Measurements from ENCODE around the gene LAMA4. TPM values are rescaled to one million over a fixed set of nuclear protein-coding genes. Genes with fewer than 3 reads are reported as not detected.

Gene LAMA4
- total RNA-seq, 1 donor from 2014 or later = 67.8 TPM

GRCh38 chr6:112100561-112100960 lies 153.8 kb downstream of the LAMA4 start:
- no peak for DNase-seq (ENCODE audit: low spot score)

DNA sequence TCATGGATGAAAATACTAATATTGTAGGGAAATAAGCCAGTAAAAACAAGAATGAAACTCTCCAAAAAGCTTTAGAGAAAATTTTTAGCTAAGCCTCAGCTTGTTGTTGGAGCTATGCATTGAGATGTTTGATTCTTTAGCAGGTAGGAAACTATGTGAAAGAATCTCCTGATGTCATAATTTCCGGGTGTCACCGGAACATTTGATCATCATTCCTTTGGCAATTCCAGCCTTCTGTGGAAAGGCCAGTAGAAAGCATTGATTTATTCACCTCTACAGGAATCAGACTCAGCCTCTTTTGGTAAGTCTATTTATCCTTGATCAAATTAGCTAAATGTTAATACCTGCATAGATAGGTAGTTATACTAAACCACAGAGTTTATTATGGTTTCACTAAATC lies 157.5 kb downstream of the LAMA4 start:
- no peak for DNase-seq (ENCODE audit: low spot score)

DNA sequence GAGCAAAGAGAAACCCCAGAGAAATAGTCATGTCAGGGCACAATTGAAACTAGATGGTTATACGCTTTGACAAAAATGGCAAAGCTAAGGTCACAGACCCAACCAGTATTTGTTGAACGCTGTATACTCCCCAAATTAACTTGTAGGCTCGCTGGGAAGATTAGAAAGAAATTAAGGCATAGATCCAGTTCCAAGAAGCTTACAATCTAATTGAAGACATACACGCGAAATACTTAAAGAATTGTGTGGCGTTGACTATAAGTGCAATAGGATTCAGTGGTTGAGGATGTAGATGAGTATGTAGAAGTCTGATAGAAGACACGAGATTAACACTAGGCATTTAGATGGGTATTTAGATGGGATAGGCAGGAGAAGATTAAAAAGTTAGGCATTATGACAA lies 166.5 kb downstream of the LAMA4 start:
- DNase-seq (ENCODE audit: low spot score) = no peak

DNA sequence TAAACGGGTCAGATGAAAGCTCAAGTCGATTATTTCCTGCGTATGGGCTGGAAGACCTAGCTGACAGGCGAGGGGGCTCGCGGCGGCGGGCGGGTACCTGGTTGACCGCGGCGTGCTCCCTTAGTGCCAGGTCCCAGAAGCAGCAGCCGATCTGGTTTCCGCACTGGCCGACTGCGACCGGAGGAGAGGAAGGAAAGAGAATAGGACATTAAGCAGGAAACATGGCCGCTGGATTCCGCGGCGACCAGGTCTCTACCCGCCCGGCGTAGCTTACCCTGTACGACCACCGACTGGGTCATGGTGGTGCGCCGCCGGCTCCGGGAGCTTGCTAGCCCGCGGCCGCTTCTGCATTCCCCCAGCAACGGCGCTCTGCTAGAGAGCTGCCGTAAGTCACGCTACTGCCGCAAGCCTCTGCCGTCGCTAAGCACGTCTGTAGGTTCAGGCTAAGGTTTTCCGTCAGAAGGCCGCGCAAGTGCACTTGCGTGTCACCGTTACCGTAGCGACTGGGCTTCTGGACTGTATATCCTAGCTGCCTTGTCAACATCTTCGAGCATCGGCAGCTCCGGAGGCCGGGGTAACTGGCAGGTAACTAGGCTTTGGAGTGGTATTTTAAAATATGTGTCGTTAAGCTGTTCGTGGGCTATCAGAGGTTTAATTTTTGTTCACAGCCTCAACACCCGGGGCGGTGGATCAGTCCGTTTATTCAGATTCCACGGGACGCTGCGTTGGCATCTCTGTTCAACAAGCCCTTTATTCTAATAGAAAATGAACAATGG lies 167.0 kb downstream of the LAMA4 start, which contains the start of the genes FAM229B and TUBE1:
Gene FAM229B, plus strand, starts transcription at position 456 of the 776 bp plus-strand sequence. CDS start 11,693 bp downstream, outside the sequence.
Gene TUBE1, minus strand, starts transcription at position 347 of the 776 bp plus-strand sequence. Its CDS starts 48 bp downstream, at position 299.
- DNase-seq (ENCODE audit: low spot score) = peak; percentile 96

- DNase-seq (ENCODE audit: low spot score) = no peak
Observed at GRCh38 chr6:112086744-112087135, 167.6 kb downstream of the LAMA4 start.

DNA sequence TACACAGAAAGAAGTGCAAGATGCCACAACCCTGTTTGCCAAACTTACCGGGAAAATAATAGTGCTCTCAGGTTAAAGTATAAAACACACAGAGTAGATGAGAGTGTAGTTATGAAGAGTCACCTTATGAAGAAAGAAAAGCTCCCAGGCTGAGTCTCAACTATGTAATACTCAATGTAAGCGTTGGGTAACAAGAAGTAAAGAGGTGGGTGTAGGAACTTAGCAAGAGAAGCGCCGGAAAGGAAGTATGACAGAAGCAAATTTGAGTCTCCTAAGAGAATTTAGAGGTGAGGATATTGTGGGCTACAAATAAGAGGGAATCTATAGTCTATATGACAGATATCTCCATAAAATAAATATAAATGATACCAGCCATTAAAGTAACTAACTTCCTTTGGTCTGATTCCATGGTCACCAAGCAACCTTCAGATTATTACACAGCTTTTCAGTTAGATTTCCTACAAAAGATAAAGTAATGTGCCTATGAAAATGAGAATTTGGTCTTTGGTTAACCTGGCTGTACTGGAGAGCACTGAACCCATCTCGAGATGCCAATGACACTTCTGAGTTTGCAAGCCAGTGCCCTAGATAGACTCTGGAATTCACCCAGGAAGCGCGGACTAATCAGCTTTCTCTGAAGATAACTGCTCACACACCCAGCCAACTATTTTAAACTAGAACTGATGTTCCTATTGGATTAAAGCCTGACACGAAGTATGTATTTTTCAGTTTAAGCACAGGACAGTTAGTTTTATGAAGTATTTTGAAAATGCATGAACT lies 168.9 kb downstream of the LAMA4 start:
- DNase-seq (ENCODE audit: low spot score) = no peak

GRCh38 chr6:112081569-112081968 lies 172.8 kb downstream of the LAMA4 start:
- no peak for DNase-seq (ENCODE audit: low spot score)

DNA sequence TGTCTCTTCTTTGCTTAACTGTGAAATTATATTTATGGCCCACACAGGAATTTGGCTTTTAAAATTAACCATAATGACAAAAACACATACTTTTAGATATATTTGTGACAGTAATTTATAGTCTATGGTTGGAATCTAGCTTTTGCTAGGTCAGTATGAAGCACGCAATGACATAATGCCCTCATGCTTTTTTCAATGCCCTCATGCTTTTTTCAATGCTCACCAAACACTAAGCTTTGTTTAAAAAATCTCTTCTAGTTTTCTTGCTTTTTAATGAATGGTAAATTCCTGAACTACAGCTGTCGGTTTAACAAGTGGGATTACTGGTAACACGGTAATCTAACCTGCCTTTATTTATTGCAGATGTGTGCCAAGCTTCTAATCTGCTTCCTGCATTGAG lies 187.8 kb downstream of the LAMA4 start:
- no peak for DNase-seq (ENCODE audit: low spot score)

DNA sequence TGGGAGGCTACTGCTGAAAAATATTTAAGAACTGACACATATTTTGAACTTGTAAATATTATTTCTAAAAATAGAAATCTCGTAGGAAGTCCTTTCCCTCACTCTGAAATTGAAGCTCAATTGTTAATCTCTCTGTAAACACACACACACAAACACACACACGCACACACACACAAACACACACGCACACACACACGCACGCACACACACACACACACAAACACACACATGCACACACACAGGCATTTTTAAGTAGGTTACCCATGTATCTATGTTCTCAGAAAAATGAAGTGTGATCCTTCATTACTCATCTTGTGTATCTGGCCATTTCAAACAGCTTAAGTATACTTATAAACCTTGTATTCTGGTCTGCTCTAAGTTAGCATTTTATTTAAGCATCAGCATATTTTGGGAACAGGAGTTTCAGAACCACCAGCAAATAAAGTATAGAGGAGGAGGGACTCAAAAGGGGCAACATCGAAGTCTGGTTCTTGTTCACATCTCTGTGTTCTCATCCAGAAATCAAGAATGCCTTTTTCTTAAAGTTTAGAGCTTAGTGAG lies 188.9 kb downstream of the LAMA4 start:
- no peak for DNase-seq (ENCODE audit: low spot score)

GRCh38 chr6:112062966-112063365 lies 191.4 kb downstream of the LAMA4 start:
- DNase-seq (ENCODE audit: low spot score) = no peak

DNA sequence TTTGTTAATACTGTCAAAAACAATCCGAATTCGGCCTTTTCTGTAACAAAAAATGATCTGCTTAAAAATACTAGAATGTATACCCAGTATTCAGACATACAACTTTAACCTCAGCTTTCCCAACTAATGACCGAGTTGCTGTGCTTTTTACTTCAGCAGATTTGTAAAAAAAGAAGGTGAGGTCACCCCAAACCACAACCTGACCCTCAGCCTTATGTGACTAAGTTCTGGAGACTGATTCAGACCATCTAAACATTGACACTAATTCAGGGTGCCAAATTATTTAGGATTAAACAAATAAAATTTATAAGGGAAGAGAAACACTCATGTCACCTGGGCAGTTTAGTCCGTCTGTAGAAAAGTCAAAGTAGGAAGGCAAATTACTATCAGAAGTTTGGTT lies 192.8 kb downstream of the LAMA4 start:
- DNase-seq (ENCODE audit: low spot score) = no peak

Other genes starting within 250 kb of the LAMA4 start
- not detected for gene CCN6, start 200.5 kb downstream of the LAMA4 start, total RNA-seq
- 24.7 TPM for gene TUBE1, start 167.1 kb downstream of the LAMA4 start, total RNA-seq
- 25.0 TPM for gene FAM229B, start 167.0 kb downstream of the LAMA4 start, total RNA-seq
- not detected for gene RFPL4B, start 92.8 kb upstream of the LAMA4 start, total RNA-seq